Muscle layer of duodenum (tissue), 2 donors: ENCODE results near the gene HOXA7.

Experiments
- H3K27ac ChIP-seq: one replicate; pipeline ENCODE4 v1.7.0; 2013; ENCODE audit warnings: mild to moderate bottlenecking, low read length
- H3K27me3 ChIP-seq: one replicate; pipeline ENCODE4 v1.7.0; 2013; ENCODE audit warnings: low read depth, mild to moderate bottlenecking, control low read depth, low read length
- H3K36me3 ChIP-seq, 2 donors: one replicate each; pipeline ENCODE4 v1.7.0; 2013; ENCODE audit warnings: low read length in 2 of 2, control low read depth in 1 of 2, mild to moderate bottlenecking in 1 of 2; ENCODE audit not compliant: insufficient read depth in 2 of 2, control insufficient read depth in 1 of 2
- H3K4me1 ChIP-seq, 2 donors: one replicate each; pipeline ENCODE4 v1.7.0; 2013; ENCODE audit warnings: low read length in 2 of 2, mild to moderate bottlenecking in 2 of 2, control low read depth in 1 of 2, moderate library complexity in 1 of 2; ENCODE audit not compliant: insufficient read depth in 2 of 2, control insufficient read depth in 1 of 2
- H3K4me3 ChIP-seq, 2 donors: one replicate each; pipeline ENCODE4 v1.7.0; 2013; ENCODE audit warnings: low read length in 2 of 2, low read depth in 1 of 2, mild to moderate bottlenecking in 1 of 2
- H3K9me3 ChIP-seq, 2 donors: one replicate each; pipeline ENCODE4 v1.7.0; 2013; ENCODE audit warnings: low read length in 2 of 2, control low read depth in 1 of 2, mild to moderate bottlenecking in 1 of 2; ENCODE audit not compliant: control insufficient read depth in 1 of 2
- donor health status: healthy.

HOXA7 gene

DNA sequence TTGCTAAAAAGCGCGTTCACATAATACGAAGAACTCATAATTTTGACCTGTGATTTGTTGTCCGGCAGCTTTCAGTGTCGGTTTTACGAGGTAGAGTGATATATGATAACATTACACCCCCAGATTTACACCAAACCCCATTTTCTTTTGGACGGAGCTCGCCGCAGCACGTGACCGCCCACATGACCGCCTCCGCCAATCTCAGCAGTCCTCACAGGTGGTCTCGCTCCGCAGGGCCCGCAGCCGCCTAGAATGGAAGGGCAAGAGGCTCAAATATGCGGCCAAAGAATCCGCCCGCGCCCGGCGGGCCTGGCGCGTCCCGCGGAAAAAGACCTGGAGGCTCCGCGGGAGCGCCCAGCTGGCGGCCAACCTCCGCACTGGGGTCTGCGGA lies at the start of gene HOXA7:
Gene HOXA7 (minus strand): TSS at position 168 of the 391 bp plus-strand sequence. CDS start 130 bp downstream, at position 38.
- Histone ChIP-seq H3K27ac (no peak within 1 kb of the TSS), H3K9me3 (no peaks in the 10 kb centered on the region), H3K36me3 (no peaks in the 10 kb centered on the region), H3K27me3 (peaks cover 89% of the 10 kb centered on the region), H3K4me1 (peaks cover 0 to 52% of the 10 kb centered on the region in 2 donors), H3K4me3 (peak within 1 kb of the TSS in 1 of 2 donors; percentile 61)

- H3K27ac ChIP-seq = no peak overlapping the region
- no peaks in the 10 kb centered on the region for H3K36me3 ChIP-seq
- H3K27me3 ChIP-seq = peaks cover 94% of the 10 kb centered on the region
- peaks cover 0 to 3% of the 10 kb centered on the region in 2 donors for H3K9me3 ChIP-seq
- H3K4me1 ChIP-seq = peaks cover 2 to 25% of the 10 kb centered on the region in 2 donors
- peak overlapping the region in 1 of 2 donors; percentile 12 for H3K4me3 ChIP-seq
Measured at GRCh38 chr7:27205325-27206280, 49.1 kb upstream of the HOXA7 start.

DNA sequence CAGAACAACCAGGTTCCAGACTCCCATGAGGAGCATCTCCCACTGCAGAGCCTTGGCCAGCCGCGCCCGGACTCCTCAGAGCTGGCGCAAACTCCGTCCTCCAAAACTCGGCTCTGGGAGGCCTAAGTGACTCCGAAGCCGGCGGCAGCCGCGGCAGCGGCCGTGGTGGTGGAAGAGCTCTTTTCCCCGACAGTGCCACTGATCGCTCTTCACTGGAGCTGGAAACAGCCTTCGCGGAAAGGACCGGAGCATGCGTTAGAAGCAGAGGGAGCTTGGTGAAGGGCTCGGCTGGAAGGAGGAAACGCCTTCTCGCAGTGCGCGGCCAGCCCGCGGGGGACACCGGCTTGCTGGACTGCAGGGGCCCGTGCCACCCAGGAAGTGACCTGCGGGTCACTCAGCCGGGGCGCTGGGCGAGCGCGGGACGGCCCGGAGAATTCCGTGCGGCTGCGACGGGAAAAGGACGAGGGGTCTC lies 48.4 kb upstream of the HOXA7 start:
- H3K4me3 ChIP-seq = peak overlapping the region in 1 of 2 donors; percentile 12
- peaks cover 0 to 3% of the 10 kb centered on the region in 2 donors for H3K9me3 ChIP-seq
- no peaks in the 10 kb centered on the region for H3K36me3 ChIP-seq
- H3K4me1 ChIP-seq = peaks cover 0 to 28% of the 10 kb centered on the region in 2 donors
- peaks cover 91% of the 10 kb centered on the region for H3K27me3 ChIP-seq
- no peak overlapping the region for H3K27ac ChIP-seq

GRCh38 chr7:27203964-27204594 lies 47.6 kb upstream of the HOXA7 start:
- Histone ChIP-seq H3K4me1 (peaks cover 0 to 32% of the 10 kb centered on the region in 2 donors), H3K27me3 (peaks cover 90% of the 10 kb centered on the region), H3K36me3 (no peaks in the 10 kb centered on the region), H3K4me3 (no peak overlapping the region), H3K27ac (no peak overlapping the region), H3K9me3 (peaks cover 0 to 3% of the 10 kb centered on the region in 2 donors)

DNA sequence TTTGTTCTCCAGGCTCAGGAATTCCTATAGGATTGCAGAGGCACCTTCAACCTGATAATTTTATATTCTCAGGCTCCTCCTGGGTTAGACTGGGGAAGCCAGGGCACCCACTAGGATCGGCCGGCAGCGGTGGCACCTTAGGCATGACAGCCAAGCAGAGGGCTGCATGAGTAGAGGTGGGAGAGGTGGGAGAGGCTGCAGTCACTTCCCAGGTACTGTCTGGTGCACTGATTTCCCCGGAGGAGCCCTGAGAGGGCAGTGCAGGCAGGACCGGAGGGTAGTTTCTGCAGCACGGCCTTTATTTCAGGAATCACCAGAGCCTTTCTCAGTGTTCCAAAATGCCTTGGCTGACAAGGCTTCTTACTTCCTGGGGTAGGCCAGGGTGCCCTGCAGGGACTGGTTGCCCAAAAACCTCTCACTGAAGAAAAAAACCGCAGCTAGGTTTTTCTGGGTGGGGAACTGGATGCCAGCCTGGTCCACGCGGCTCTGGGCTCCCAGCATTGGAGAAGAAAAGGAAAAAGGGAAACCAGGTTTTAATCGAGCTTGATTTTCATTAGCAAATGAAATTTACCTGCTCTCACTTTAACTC lies 47.0 kb upstream of the HOXA7 start:
- H3K9me3 ChIP-seq = peaks cover 0 to 3% of the 10 kb centered on the region in 2 donors
- no peaks in the 10 kb centered on the region for H3K36me3 ChIP-seq
- H3K4me1 ChIP-seq = peaks cover 0 to 38% of the 10 kb centered on the region in 2 donors
- no peak overlapping the region for H3K27ac ChIP-seq
- H3K27me3 ChIP-seq = peaks cover 90% of the 10 kb centered on the region
- H3K4me3 ChIP-seq = no peak overlapping the region

- Histone ChIP-seq H3K9me3 (peaks cover 0 to 3% of the 10 kb centered on the region in 2 donors), H3K4me1 (peaks cover 0 to 41% of the 10 kb centered on the region in 2 donors), H3K27me3 (peaks cover 90% of the 10 kb centered on the region), H3K36me3 (no peaks in the 10 kb centered on the region), H3K4me3 (no peak overlapping the region), H3K27ac (no peak overlapping the region)
Measured at GRCh38 chr7:27202862-27203134, 46.3 kb upstream of the HOXA7 start.

- Histone ChIP-seq H3K4me1 (peaks cover 0 to 41% of the 10 kb centered on the region in 2 donors), H3K4me3 (no peak overlapping the region), H3K27ac (no peak overlapping the region), H3K36me3 (no peaks in the 10 kb centered on the region), H3K9me3 (peaks cover 0 to 3% of the 10 kb centered on the region in 2 donors), H3K27me3 (peaks cover 90% of the 10 kb centered on the region)
Measured at GRCh38 chr7:27202018-27202861, 45.8 kb upstream of the HOXA7 start.

- Histone ChIP-seq H3K4me3 (peak overlapping the region in 1 of 2 donors; percentile 3), H3K27me3 (peaks cover 89% of the 10 kb centered on the region), H3K9me3 (peaks cover 0 to 3% of the 10 kb centered on the region in 2 donors), H3K4me1 (peaks cover 0 to 41% of the 10 kb centered on the region in 2 donors), H3K36me3 (no peaks in the 10 kb centered on the region), H3K27ac (no peak overlapping the region)
Measured at GRCh38 chr7:27201580-27202017, 45.1 kb upstream of the HOXA7 start.

DNA sequence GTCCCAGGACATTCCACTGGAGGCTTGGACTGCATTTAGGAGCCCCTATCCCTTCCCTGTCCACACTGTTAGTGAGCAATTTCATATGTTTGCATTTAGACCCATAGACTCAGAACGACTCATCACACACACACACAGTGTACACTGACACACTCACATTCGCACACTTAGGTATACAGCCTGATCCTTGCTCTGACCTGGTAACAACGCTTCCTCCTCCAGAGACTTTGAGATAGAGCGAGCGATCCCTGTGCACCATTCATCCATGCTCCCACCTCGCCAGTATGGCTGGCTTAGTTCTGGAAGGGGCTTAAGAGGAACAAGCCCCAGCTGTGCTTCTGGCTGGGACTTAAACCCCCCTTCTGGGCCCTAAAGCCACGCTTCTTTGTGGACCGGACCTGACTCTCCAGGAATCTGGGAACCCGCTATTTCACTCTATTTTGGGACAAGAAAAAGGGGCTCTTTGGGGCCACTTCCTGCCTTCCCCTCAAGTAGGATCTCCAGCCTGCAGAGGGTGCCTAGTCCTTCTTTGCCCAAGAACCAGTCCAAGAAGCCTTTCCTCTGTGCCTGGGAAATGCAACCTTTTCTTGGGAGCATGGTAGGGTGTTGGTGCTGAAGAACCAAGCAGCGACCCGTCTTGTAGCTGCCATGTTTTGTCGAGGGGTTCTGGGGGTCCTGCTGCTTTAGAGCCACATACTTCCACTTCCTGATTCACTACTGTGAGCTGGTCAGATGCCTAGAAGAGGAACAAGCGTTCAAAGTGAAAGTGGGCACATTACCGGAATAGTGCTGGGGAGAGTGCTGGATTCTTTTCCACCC lies 44.5 kb upstream of the HOXA7 start:
- Histone ChIP-seq H3K4me1 (peaks cover 0 to 41% of the 10 kb centered on the region in 2 donors), H3K9me3 (peaks cover 0 to 3% of the 10 kb centered on the region in 2 donors), H3K4me3 (peak overlapping the region in 1 of 2 donors; percentile 51), H3K27me3 (peaks cover 88% of the 10 kb centered on the region), H3K27ac (no peak overlapping the region), H3K36me3 (no peaks in the 10 kb centered on the region)
